GM19397 (cell line): ENCODE results near the gene APPL2.
"Not testable (repeated sequence)": the region's sequence is repeated elsewhere in the genome, so short reads cannot be mapped to it uniquely, and the experiment has no call there.

Source experiments
- ATAC-seq: cut with Tn5 transposase; IDR thresholded peaks from one replicate; pipeline ENCODE4 v1.9.1; 2021; ENCODE audit warnings: mild to moderate bottlenecking, moderate library complexity; ENCODE audit not compliant: unreplicated experiment

APPL2 gene

GRCh38 chr12:105257321-105257728, 21.4 kb upstream of the APPL2 start:
- ATAC-seq = no peak

- ATAC-seq = no peak
Measured at GRCh38 chr12:105256921-105257320, 20.9 kb upstream of the APPL2 start.

GRCh38 chr12:105256431-105256830, 20.5 kb upstream of the APPL2 start:
- ATAC-seq = not testable (repeated sequence)

- ATAC-seq = no peak
Measured at GRCh38 chr12:105256011-105256410, 20.0 kb upstream of the APPL2 start.

- no peak for ATAC-seq
Measured at GRCh38 chr12:105253866-105254513, 18.0 kb upstream of the APPL2 start.

- ATAC-seq = no peak
Measured at GRCh38 chr12:105252901-105253300, 16.9 kb upstream of the APPL2 start.

- not testable (repeated sequence) for ATAC-seq
Measured at GRCh38 chr12:105245776-105246427, 9.9 kb upstream of the APPL2 start.

- ATAC-seq = no peak
Measured at GRCh38 chr12:105245291-105245690, 9.3 kb upstream of the APPL2 start.

GRCh38 chr12:105240228-105240627, 4.3 kb upstream of the APPL2 start:
- no peak for ATAC-seq

- no peak for ATAC-seq
Measured at GRCh38 chr12:105239304-105239703, 3.3 kb upstream of the APPL2 start.

- ATAC-seq = no peak
Measured at GRCh38 chr12:105237666-105238065, 1.7 kb upstream of the APPL2 start.

GRCh38 chr12:105235281-105235731, 668 bp downstream of the APPL2 start:
- no peak for ATAC-seq

GRCh38 chr12:105234197-105234596, 1.8 kb downstream of the APPL2 start:
- ATAC-seq = no peak

- no peak for ATAC-seq
Measured at GRCh38 chr12:105233041-105233905, 2.7 kb downstream of the APPL2 start.

- ATAC-seq = no peak
Measured at GRCh38 chr12:105231396-105231795, 4.6 kb downstream of the APPL2 start.

GRCh38 chr12:105229371-105229770, 6.6 kb downstream of the APPL2 start:
- no peak for ATAC-seq

- no peak for ATAC-seq
Measured at GRCh38 chr12:105228966-105229365, 7.0 kb downstream of the APPL2 start.

- no peak for ATAC-seq
Measured at GRCh38 chr12:105228494-105228893, 7.5 kb downstream of the APPL2 start.

GRCh38 chr12:105227879-105228278, 8.1 kb downstream of the APPL2 start:
- ATAC-seq = no peak

GRCh38 chr12:105226219-105226618, 9.8 kb downstream of the APPL2 start:
- no peak for ATAC-seq

- ATAC-seq = no peak
Measured at GRCh38 chr12:105225505-105226015, 10.4 kb downstream of the APPL2 start.
